Forelimb muscle (tissue), 1 donor: ENCODE results near the gene BOD1. TPM values are rescaled to one million over a fixed set of nuclear protein-coding genes. Genes with fewer than 3 reads are reported as not detected.
"Not testable (repeated sequence)": the region's sequence is repeated elsewhere in the genome, so short reads cannot be mapped to it uniquely, and the experiment has no call there.

ENCODE experiments used
- DNase-seq: peaks from one replicate; pipeline ENCODE4 v3.0.0-alpha.2; 2013; ENCODE audit warnings: low read depth
- polyA plus RNA-seq: library from polyadenylated mRNA; unstranded; fragments of 120-200 nt; gene quantifications from one replicate; pipeline ENCODE4 v1.2.1, GENCODE V29; 2013; ENCODE audit not compliant: insufficient read length

BOD1 gene
- polyA plus RNA-seq, 1 donor, result 72.1 TPM

- peak; percentile 40 for DNase-seq
Measured at GRCh38 chr5:173615884-173616576, 420 bp downstream of the BOD1 start.

GRCh38 chr5:173614591-173614990, 1.9 kb downstream of the BOD1 start:
- DNase-seq, result no peak

GRCh38 chr5:173613433-173614159, 2.9 kb downstream of the BOD1 start:
- DNase-seq, result no peak

GRCh38 chr5:173612948-173613347, 3.5 kb downstream of the BOD1 start:
- no peak for DNase-seq

- no peak for DNase-seq
Measured at GRCh38 chr5:173611706-173612105, 4.7 kb downstream of the BOD1 start.

- DNase-seq, result no peak
Measured at GRCh38 chr5:173604141-173604540, 12.3 kb downstream of the BOD1 start.

GRCh38 chr5:173602423-173602822, 14.0 kb downstream of the BOD1 start:
- DNase-seq, result no peak

GRCh38 chr5:173598686-173599085, 17.8 kb downstream of the BOD1 start:
- DNase-seq, result no peak

- DNase-seq, result no peak
Measured at GRCh38 chr5:173597304-173597703, 19.1 kb downstream of the BOD1 start.

GRCh38 chr5:173595841-173596240, 20.6 kb downstream of the BOD1 start:
- DNase-seq, result no peak

GRCh38 chr5:173594061-173594460, 22.4 kb downstream of the BOD1 start:
- no peak for DNase-seq

GRCh38 chr5:173592050-173592669, 24.3 kb downstream of the BOD1 start:
- DNase-seq, result no peak

- DNase-seq, result no peak
Measured at GRCh38 chr5:173591056-173591514, 25.4 kb downstream of the BOD1 start.

GRCh38 chr5:173590436-173591055, 25.9 kb downstream of the BOD1 start:
- no peak for DNase-seq

GRCh38 chr5:173586133-173586532, 30.3 kb downstream of the BOD1 start:
- not testable (repeated sequence) for DNase-seq

GRCh38 chr5:173583346-173583745, 33.1 kb downstream of the BOD1 start:
- peak; percentile 75 for DNase-seq

GRCh38 chr5:173582216-173583111, 34.0 kb downstream of the BOD1 start:
- peak; percentile 51 for DNase-seq

- no peak for DNase-seq
Measured at GRCh38 chr5:173581408-173582215, 34.8 kb downstream of the BOD1 start.

- DNase-seq, result no peak
Measured at GRCh38 chr5:173578947-173579615, 37.4 kb downstream of the BOD1 start.

- no peak for DNase-seq
Measured at GRCh38 chr5:173577817-173578216, 38.6 kb downstream of the BOD1 start.
